ENCODE data around the gene PRKAR2A. TPM values are rescaled to one million over a fixed set of nuclear protein-coding genes. Genes with fewer than 3 reads are reported as not detected.
"Not testable (repeated sequence)": the region's sequence is repeated elsewhere in the genome, so short reads cannot be mapped to it uniquely, and the experiment has no call there.

PRKAR2A gene
- total and polyA plus RNA-seq, 2 experiments from 2014 or later = 15.7 to 172 TPM

DNA sequence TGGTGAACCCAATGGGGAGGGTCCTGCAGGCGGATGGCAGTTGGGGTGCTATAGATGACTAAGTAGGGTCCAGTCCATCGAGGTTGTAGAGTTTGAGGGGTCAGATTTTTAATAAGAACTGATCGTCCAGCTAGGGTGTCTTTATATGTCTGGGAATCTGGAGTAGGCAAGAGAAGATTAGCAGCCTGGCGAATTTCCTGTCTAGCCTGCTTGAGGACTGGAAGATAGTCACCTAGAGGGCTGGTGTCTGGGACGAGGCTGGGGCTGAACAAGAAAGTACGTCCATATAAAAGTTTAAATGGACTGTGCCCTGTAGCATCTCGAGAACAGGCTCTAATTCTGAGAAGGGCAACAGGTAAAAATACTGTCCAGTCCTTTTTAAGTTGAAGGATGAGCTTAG lies 123.9 kb downstream of the PRKAR2A start:
- Histone ChIP-seq H3K4me1 (ENCODE audit: low read depth) (no peaks in the 10 kb centered on the region), H3K27ac (no peak overlapping the region), H3K9me3 (ENCODE audit: low read depth) (no peaks in the 10 kb centered on the region), H3K4me3 (no peak overlapping the region), H3K36me3 (no peaks in the 10 kb centered on the region), H3K27me3 (peaks cover 2% of the 10 kb centered on the region)
- TF ChIP-seq, protein P1, sequence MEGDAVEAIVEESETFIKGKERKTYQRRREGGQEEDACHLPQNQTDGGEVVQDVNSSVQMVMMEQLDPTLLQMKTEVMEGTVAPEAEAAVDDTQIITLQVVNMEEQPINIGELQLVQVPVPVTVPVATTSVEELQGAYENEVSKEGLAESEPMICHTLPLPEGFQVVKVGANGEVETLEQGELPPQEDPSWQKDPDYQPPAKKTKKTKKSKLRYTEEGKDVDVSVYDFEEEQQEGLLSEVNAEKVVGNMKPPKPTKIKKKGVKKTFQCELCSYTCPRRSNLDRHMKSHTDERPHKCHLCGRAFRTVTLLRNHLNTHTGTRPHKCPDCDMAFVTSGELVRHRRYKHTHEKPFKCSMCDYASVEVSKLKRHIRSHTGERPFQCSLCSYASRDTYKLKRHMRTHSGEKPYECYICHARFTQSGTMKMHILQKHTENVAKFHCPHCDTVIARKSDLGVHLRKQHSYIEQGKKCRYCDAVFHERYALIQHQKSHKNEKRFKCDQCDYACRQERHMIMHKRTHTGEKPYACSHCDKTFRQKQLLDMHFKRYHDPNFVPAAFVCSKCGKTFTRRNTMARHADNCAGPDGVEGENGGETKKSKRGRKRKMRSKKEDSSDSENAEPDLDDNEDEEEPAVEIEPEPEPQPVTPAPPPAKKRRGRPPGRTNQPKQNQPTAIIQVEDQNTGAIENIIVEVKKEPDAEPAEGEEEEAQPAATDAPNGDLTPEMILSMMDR (IDR thresholded peaks at IDR 0.05; ENCODE audit: low read depth, low read length) = no peak
- no peak for DNase-seq (ENCODE audit: low read depth in 1 of 2, low spot score in 1 of 2)

DNA sequence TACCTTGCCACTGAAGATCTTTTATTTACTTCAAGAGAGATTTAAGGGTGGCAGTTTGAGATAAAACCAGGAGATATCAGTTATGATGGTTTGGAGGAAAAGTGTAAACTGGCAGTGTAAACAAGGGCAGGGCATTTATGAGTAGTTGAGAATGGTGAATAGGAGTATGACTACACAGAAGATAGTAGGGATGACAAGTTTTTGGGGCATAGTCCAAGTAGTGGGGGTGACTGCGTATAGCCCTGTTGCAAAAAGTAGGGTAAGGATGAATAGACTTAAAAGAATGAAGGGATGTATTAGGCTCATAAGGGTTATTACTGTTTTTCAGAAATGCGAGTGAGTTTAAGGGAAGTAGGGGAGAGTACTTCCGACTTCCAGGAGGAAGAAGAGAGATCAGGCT lies 124.4 kb downstream of the PRKAR2A start:
- not testable (repeated sequence) for H3K27ac ChIP-seq; H3K9me3 ChIP-seq (ENCODE audit: low read depth); H3K4me1 ChIP-seq (ENCODE audit: low read depth); H3K36me3 ChIP-seq; H3K4me3 ChIP-seq; DNase-seq (ENCODE audit: low read depth in 1 of 2, low spot score in 1 of 2); H3K27me3 ChIP-seq

DNA sequence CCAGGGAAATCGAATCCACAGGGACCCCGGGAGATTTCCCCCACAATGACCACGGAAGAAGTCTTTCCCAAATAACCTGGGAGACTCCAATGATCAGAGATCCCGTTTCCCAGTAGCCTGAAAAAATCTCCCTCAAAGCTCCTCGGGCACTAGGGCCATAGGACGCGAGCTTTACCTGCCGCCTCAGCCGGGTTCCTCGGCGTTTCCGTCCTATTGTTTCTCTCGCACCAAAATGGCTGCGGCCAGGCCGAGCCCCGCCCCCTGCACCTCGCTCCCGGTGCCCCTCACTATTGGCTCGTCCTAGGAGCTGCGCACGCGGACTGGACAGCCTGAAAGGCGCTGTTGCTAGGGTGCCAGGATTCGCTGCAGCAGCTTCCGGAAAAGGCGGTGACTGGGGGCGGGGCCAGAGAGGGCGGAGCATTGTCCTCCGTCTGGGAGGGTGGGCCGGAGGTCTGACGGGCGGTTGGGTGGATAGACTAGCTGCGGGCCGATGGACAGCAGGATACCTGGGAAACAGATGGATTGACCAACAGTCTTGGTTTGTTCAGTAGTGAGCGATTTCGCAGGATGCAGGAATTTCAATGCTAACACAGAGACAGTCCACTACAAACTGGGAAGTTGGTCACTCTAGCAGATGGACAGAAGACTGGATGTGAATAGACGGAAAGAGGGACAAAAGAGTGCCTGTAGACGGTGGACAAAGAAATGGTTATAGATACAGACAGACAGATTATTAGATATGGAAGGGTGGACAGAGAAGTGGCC lies 130.5 kb downstream of the PRKAR2A start, which contains the start of gene IP6K2:
IP6K2 (minus strand) TSS at position 240 of the 765 bp plus-strand sequence. CDS start 21,930 bp downstream, outside the sequence.
- H3K36me3 ChIP-seq = peaks cover 11% of the 10 kb centered on the region
- H3K4me3 ChIP-seq = peak within 1 kb of the TSS; percentile 93
- no peaks in the 10 kb centered on the region for H3K9me3 ChIP-seq (ENCODE audit: low read depth)
- H3K27ac ChIP-seq = peak within 1 kb of the TSS; percentile 96
- H3K4me1 ChIP-seq (ENCODE audit: low read depth) = peaks cover 8% of the 10 kb centered on the region
- no peaks in the 10 kb centered on the region for H3K27me3 ChIP-seq
- TF ChIP-seq, protein P1 (IDR thresholded peaks at IDR 0.05; ENCODE audit: low read depth, low read length) = no peak
- peak; percentile 98 to 99 for DNase-seq (ENCODE audit: low read depth in 1 of 2, low spot score in 1 of 2)

DNA sequence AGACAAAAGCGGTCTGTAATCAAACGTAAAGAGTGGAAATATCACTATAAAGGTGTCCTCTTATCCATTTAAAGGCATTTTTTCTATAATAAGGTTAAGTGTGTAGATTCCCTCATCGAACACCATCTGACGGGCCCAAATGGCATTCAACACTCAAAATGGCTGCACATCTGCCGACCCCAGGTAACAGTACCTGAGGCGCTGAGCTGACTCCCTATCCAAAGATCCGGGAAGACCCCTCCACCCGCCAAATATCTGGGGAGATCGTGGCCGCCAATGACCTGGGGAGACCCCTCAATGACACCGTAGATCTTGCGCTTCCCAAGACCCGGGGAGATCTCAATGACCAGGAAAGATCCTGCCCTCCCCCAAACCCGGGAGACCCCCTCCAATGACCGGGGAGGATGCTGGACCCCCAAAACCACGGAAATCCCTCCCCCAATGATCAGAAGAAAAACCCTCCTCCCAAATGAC lies 131.1 kb downstream of the PRKAR2A start:
- TF ChIP-seq, protein P1 (IDR thresholded peaks at IDR 0.05; ENCODE audit: low read depth, low read length) = no peak
- no peaks in the 10 kb centered on the region for H3K9me3 ChIP-seq (ENCODE audit: low read depth)
- peak in 1 of 2 donors; percentile 18 for DNase-seq (ENCODE audit: low read depth in 1 of 2, low spot score in 1 of 2)
- H3K27me3 ChIP-seq = no peaks in the 10 kb centered on the region
- peak overlapping the region; percentile 96 for H3K27ac ChIP-seq
- peak overlapping the region; percentile 93 for H3K4me3 ChIP-seq
- H3K36me3 ChIP-seq = peaks cover 11% of the 10 kb centered on the region
- peaks cover 8% of the 10 kb centered on the region for H3K4me1 ChIP-seq (ENCODE audit: low read depth)

DNA sequence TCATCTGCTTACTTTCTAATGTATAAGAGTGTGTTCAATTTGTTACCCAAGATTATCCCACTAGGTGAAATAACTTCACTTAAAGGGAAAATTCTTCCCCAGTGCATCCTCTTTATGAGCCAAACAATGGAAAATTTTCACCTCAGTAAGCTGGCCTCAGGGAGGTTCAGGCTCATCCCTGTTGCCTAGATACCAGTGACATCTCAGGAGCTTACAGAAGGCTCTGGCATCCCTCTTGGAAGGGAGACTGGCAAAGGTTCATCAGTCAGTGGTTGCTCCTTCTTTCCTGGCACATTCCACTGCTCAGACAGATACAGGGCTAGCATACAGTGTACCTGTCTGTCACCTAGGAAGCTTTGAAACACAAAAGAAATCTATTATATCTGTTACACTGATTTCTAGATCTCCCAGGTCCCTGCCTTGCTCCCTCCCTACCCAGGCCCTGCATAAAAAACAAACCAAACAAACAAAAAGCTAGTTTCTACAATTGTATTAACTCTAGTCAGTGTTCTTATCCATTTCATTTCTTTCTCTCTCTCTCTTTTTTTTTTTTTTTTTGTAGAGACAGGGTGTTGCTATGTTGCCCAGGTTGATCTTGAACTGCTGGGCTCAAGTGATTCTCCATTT lies 132.4 kb downstream of the PRKAR2A start:
- peaks cover 8% of the 10 kb centered on the region for H3K4me1 ChIP-seq (ENCODE audit: low read depth)
- H3K36me3 ChIP-seq = peaks cover 20% of the 10 kb centered on the region
- TF ChIP-seq, protein P1 (IDR thresholded peaks at IDR 0.05; ENCODE audit: low read depth, low read length) = no peak
- no peak overlapping the region for H3K27ac ChIP-seq
- H3K4me3 ChIP-seq = peak overlapping the region; percentile 93
- DNase-seq (ENCODE audit: low read depth in 1 of 2, low spot score in 1 of 2) = peak; percentile 18 to 47
- H3K27me3 ChIP-seq = no peaks in the 10 kb centered on the region
- H3K9me3 ChIP-seq (ENCODE audit: low read depth) = no peaks in the 10 kb centered on the region

DNA sequence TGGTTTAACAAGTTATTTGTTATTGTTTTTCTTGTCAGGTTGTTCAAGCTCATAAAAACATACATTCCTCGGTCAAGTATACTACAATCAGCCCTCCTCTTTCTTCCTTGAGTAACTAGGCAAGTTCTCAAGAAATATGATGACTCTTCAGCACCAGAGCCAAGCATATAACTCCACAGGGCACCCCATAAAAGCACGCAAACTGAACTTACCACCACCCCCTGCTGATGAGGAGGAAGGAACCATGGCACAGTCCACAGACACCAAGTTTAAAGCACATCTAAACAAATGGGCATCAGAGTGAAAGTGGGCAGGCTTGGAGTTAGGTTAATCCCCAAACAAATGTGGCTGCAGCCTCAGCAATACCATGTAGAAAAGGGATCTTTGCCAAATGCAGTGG lies 135.9 kb downstream of the PRKAR2A start:
- no peak overlapping the region for H3K27ac ChIP-seq
- H3K4me1 ChIP-seq (ENCODE audit: low read depth) = peaks cover 8% of the 10 kb centered on the region
- TF ChIP-seq, protein P1 (IDR thresholded peaks at IDR 0.05; ENCODE audit: low read depth, low read length) = no peak
- no peaks in the 10 kb centered on the region for H3K27me3 ChIP-seq
- no peaks in the 10 kb centered on the region for H3K9me3 ChIP-seq (ENCODE audit: low read depth)
- H3K36me3 ChIP-seq = peaks cover 29% of the 10 kb centered on the region
- DNase-seq (ENCODE audit: low read depth in 1 of 2, low spot score in 1 of 2) = no peak
- H3K4me3 ChIP-seq = no peak overlapping the region
